GM18867 (cell line): ENCODE data around the gene AIP.
"Not testable (repeated sequence)": the region's sequence is repeated elsewhere in the genome, so short reads cannot be mapped to it uniquely, and the experiment has no call there.

Source experiments
- ATAC-seq: cut with Tn5 transposase; IDR thresholded peaks from one replicate; pipeline ENCODE4 v1.9.1; 2021; ENCODE audit warnings: mild to moderate bottlenecking, moderate library complexity; ENCODE audit not compliant: unreplicated experiment

The AIP gene

GRCh38 chr11:67505605-67506396 lies 23.0 kb downstream of the AIP start:
- ATAC-seq, result peak; percentile 22

DNA sequence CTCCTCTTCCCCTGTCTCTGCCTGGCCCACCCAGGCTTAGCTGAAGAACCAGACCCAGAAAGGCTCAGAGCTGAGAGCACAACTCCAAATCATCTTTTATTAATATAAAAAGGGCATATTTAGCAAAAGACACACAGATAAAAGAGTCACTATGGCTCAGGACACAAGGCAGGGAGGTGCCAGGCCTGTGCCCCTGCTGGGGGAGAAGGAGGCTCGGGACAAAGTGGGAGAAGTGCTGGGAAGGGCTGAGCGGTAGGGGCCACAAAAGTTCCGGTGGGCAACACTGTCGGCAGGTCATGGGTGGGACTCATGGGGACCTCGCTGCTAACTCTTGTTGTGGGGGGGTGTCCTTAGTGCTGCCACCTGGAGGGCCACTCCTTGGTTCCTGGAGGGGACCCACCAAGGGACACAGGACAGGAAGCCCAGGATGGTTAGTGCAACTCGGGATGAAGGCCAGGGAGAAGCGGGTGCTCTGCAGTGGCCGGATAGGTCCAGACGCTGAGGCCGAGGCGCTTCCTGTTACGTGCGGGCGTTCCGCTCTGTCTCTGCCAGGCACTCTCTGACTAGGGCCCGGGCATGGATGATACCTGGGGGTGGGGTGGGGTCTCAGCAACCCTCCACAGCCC lies 23.7 kb downstream of the AIP start:
- no peak for ATAC-seq

DNA sequence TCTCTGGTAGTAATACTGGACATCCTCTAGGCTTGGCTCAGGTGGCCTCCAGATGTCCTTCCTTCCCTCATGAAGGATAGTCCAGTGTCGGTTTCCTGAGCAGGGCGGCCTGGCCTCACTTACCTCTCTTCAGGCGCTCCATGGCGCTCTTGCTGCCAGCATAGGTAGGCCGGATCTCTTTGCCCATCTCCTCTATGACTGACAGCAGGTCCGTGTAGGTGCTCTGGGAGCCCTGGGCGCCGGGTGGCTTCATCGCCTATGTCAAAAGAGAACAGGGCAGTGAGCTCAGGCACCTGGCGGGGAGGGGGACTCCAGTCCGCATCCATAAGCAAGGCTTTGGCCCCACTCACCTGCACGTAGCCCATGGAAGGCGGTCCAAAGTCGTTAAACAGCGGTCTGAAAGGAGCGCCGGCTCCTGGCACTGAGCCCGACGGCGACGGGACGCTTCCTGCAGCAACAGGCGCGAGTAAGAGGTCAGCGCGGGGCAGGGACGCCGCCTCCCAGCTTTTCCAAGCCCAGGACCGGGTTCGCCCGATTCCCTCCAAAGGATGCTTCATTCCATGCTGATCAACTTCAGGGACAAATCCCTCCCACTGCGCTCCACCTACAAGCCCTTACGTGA lies 24.5 kb downstream of the AIP start:
- no peak for ATAC-seq

DNA sequence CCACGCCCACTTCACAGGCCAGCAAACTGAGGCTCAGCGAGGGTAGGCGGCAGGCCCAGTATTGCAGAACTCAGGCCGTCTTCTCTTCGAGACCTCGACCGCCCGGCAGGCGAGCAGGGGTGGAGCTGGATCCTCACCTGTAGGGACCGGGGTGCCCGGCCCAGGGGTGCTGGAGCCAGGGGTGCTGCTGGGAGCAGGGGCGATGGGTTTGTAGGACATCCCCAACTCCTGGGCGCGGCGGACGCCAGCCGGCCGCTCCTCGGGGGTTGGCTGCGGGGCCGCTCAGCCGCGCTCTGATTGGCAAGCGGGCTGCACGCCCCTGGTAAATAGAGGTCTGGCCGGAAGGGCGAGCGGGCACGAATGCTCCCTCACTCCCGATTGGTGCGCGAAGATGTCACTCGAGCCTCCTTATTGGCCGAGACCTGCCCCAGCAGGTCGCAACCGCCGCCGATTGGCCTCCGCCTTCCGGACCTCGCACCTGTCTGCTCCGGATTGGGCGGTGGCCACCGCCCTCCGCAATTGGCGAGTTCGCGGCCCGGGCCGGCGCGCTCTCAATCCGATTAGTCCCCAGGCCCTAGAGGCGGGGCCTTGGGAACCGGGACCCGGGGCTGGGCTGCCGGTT lies 25.1 kb downstream of the AIP start, which contains the start of gene CDK2AP2:
Gene CDK2AP2 (minus strand): TSS at position 299 of the 622 bp plus-strand sequence. CDS start 80 bp downstream, at position 219.
- ATAC-seq, result peak; percentile 69

DNA sequence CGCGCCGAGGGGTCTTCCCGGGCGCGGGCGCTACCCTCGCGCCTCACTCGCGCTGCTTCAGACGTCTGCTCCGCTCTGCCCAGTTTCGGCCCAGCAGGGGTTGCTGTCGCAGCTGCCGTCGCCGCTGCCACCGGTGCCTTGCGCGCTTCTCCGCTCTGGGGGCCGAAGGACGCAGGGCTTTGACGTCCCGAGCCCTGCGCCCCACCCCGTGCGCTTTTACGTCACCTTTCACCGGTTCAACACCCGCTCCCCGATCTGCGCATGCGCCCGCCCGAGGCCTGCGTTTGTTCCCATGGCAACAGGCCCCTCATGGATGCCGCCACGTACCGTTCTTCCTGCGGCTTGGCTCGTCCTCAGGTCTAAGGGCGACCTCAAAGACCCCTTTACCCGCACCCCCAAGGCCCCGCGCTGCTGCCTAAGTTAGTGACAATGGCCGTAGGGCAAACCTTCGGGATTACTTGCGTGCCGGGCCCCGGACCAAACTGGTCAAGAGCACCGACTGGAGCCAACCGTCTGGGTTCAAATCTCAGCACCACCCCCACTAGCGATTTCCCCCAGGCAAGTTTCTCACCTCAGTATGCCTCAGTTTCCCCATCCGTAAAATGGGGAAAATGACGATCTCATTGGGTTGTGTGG lies 25.8 kb downstream of the AIP start:
- peak; percentile 37 for ATAC-seq

DNA sequence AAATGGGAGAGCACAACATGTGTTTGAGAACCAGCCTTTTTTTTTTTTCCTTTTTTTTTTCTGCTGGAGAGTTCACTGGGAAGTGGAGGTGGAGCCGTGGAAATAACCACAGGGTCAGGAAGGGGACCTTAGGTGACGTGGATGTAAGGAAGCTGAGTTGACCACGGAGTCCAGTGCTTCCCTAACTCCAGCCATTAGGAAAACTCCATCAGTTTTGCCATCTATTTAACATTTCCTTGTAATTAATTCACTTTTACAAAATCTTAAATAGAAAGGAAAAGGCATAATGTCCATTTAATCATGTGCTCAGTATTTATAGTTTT lies 27.2 kb downstream of the AIP start:
- ATAC-seq, result no peak

DNA sequence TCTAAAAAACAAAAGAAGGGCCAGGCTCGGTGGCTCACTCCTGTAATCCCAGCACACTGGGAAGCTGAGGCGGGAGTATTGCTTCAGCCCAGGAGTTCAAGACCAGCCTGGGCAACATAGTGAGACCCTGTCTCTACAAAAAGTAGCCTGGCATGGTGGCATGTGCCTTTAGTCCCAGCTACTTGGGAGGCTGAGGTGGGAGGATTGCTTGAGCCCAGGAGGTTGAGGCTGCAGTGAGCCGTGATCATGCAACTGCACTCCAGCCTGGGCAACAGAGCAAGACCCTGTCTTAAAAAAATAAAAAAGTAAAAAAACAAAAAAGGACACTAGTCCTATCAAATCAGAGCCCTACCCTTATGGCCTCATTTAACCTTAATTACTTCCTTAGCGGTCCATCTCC lies 28.7 kb downstream of the AIP start:
- not testable (repeated sequence) for ATAC-seq

- no peak for ATAC-seq
These were observed 31.3 kb downstream of the AIP start for GRCh38 chr11:67514116-67514515.

GRCh38 chr11:67516806-67517205 lies 34.0 kb downstream of the AIP start:
- ATAC-seq, result no peak

GRCh38 chr11:67517784-67518552 lies 35.1 kb downstream of the AIP start:
- ATAC-seq, result no peak

- no peak for ATAC-seq
These were observed 36.9 kb downstream of the AIP start for GRCh38 chr11:67519726-67520125.

DNA sequence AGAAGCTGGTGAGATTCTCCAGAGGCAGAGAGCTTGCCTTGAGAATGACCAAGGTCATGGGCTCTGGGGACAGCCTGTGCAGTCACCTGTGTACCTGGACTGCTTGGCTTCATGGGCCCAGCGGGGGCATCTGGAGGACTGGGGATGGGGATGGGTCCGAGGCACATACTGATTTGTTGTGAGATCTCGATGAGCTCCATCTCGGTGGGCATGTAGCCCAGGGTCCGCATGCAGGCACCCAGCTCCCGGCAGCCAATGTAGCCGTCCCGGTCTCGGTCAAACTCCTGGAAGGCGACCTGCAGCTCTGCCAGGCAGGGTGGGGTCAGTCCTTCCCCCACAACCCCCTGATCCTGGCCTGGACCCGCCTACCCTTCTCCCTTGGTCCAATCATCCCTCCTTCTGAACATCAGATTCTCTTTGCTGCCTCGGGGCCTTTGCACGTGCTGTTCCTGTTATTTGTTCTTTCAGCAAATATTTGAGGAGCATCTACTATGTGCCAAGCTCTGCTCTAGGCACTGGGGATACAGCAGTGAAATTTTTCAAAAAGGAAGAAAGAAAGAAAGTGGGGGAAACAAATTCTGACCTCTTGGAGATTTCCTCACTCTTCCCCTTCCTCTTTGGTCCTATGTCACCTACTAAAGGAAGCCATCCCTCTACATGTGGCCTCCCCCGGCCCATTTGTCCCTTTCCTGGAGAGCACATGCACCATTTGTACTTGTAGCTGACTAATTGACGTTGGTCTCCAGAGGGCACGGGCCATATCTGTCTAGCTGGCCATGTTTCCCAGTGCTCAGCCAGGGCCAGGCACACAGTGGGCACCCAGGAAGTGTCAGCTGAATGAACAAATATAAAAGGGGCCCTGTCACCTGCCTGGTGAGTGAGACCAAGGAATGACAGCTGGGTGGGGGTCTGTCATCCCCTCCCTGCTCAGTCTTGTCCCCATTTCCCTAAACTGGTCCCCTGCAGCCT lies 38.3 kb downstream of the AIP start:
- no peak for ATAC-seq

GRCh38 chr11:67521924-67522323 lies 39.1 kb downstream of the AIP start:
- ATAC-seq, result no peak

DNA sequence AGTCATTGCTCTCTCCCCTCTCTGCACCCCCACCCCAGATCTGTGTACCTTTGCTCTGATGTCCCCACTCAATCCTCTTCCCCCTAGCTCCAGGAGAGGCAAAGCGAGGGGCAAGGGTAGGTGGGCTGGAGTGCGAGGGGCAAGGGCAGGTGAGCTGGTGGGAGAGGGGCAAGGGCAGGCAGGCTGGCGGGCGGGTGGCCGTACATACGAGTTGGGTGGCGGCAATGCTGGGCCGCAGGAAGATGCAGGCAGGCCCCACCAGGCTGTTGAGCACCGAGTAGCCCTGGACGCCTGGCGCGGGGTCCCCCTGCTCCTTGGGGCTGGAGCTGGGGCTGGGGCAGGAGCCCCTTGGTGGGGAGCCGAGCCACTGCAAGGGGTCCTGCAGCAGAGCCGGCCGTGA lies 39.5 kb downstream of the AIP start:
- no peak for ATAC-seq

DNA sequence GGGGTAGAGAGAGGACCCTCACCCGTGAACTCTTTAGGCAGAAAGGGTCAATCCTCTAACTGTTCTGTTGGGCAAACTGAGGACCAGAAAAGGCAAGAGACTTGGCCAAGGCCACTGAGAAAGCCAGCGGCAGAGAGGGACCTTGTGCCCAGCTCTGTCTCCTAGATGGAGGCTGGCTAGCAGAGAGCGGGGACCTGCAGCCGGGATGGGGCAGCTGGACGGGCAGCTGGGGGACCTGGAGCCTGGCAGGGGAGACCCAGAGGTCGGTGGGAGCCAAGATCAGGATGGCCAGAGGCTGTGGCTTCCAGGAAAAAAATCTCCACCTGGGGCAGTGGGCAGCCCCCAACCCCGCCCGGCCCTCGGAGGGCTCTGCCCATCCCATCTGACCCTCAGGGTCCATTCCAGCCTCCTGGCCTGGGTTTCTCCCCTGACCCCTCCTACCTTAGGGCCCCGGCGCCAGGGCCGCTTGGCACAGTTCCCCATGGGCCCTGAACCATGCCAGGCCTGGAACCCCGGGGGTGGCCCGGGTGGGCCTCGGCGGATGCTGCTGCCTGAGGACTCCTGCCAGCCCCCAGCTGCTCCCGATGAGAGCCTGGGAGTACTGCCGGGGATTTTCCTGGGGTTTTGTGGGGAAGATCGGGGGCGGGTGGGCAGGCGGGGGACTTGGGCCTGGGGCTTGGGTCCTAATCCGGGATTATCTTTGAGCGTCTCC lies 40.2 kb downstream of the AIP start, which contains the start of gene CABP2:
Gene CABP2 (minus strand): TSS at position 603 of the 712 bp plus-strand sequence. CDS start 120 bp downstream, at position 483.
- ATAC-seq, result no peak

DNA sequence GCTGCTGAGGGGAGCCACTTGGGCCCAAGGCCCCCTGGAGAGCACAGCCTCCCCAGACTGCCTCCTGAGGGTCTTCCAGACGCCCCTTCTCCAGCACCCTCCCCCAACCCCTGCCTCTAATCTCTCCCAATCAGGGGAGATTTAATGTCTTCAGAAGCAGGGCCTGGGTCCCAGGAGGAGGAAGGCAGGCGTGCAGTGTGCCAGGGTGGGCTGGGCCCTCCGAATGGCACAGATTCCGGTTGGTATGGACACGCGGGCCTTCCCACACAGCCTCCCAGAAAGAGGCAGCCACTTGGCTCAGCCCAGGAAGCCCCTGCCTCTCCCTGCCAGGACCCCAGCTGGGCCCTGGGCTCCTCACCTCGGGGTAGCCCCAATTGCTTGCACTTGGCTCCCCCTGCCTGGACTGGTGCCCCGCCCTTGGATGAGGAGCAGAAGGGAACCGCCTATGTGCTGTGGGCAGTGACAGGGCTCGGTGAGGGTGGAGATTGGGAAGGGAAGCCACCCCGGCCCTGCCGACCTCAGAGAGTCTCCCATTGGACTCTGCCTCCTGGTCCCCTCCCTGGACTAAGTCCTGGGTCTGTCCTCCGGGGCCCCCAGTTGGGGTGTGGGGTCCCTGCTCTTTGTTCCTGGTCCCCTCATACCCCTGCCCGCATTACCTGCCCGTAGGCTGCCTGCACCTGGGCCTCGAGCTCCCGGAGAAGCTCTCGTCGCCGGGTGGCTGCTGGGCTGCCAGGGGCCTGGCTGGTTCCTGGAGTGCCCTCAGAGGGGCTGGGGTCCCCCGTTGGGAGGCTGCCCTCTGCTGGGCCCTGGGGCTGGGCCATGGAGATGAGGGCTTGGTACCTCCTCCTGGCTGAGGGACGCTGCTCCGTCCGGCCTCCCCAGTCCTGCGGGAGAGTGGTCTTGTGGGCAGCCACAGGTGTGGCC lies 41.0 kb downstream of the AIP start:
- no peak for ATAC-seq

DNA sequence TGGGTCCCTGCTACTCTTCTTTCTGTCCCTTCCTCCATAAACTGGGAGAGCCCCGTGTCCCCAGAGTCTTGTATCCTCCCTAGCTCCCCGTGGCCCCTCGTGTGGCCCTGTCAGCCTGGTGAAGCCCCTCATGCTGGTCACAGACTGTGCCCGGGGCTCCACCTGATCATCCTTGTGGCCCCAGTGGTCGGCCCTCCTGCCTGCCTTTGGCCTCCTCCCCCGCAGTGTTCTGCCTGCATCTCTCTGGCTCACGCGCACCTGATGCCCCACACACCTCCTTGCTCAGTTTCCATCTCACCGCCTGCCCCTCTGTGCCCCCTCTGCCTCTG lies 41.6 kb downstream of the AIP start:
- no peak for ATAC-seq
